KMS-11 (cell line): ENCODE measurements around the gene MUSTN1.

Source experiments
- H2AFZ ChIP-seq: fragments of 200-600 bp; sonication (generic); 2 replicates; pipeline ENCODE4 v1.6.1; 2016; ENCODE audit warnings: antibody characterized with exemption, mixed run types, low read depth
- H3K27ac ChIP-seq: fragments of 200-600 bp; sonication (generic); 2 replicates; pipeline ENCODE4 v1.6.1; 2016; ENCODE audit warnings: mild to moderate bottlenecking, mixed run types
- H3K27me3 ChIP-seq: fragments of 200-600 bp; sonication (generic); 2 replicates; pipeline ENCODE4 v1.6.1; 2017; ENCODE audit warnings: mild to moderate bottlenecking, low read depth, mixed run types, moderate library complexity; ENCODE audit not compliant: insufficient read depth
- H3K36me3 ChIP-seq: fragments of 200-600 bp; sonication (generic); 2 replicates; pipeline ENCODE4 v1.6.1; 2017; ENCODE audit warnings: mild to moderate bottlenecking, mixed run types; ENCODE audit not compliant: insufficient read depth
- H3K4me1 ChIP-seq: fragments of 200-600 bp; sonication (generic); 2 replicates; pipeline ENCODE4 v1.6.1; 2016; ENCODE audit warnings: mild to moderate bottlenecking, low read depth, mixed run types; ENCODE audit not compliant: poor library complexity, severe bottlenecking
- H3K4me2 ChIP-seq: fragments of 200-600 bp; sonication (generic); 2 replicates; pipeline ENCODE4 v1.7.0; 2016; ENCODE audit warnings: mild to moderate bottlenecking, mixed run types
- H3K4me3 ChIP-seq: fragments of 200-600 bp; sonication (generic); IDR thresholded peaks from 2 replicates; pipeline ENCODE4 v1.6.1; 2017; ENCODE audit warnings: low read depth, low read length, mixed read lengths; ENCODE audit not compliant: insufficient read depth
- H3K79me2 ChIP-seq: fragments of 200-600 bp; sonication (generic); 2 replicates; pipeline ENCODE4 v1.6.1; 2016; ENCODE audit warnings: low read depth, mixed run types; ENCODE audit not compliant: insufficient read depth
- H3K9ac ChIP-seq: fragments of 200-600 bp; sonication (generic); 2 replicates; pipeline ENCODE4 v1.6.1; 2016; ENCODE audit warnings: mild to moderate bottlenecking, mixed run types
- H4K20me1 ChIP-seq: fragments of 200-600 bp; sonication (generic); 2 replicates; pipeline ENCODE4 v1.6.1; 2016; ENCODE audit warnings: mild to moderate bottlenecking, mixed run types; ENCODE audit not compliant: insufficient read depth
- TF ChIP-seq, protein P1 (sequence below): fragments of 200-600 bp; sonication (generic); conservative IDR thresholded peaks from 2 replicates; pipeline ENCODE4 v1.6.1; 2017; ENCODE audit warnings: low read depth, mild to moderate bottlenecking, antibody characterized with exemption, low read length, moderate library complexity, mixed read lengths

The MUSTN1 gene

GRCh38 chr3:52839268-52839575 is 4.4 kb upstream of the MUSTN1 start:
- no peaks in the 10 kb centered on the region for H3K79me2 ChIP-seq
- H3K9ac ChIP-seq, result no peak overlapping the region
- TF ChIP-seq, protein P1, sequence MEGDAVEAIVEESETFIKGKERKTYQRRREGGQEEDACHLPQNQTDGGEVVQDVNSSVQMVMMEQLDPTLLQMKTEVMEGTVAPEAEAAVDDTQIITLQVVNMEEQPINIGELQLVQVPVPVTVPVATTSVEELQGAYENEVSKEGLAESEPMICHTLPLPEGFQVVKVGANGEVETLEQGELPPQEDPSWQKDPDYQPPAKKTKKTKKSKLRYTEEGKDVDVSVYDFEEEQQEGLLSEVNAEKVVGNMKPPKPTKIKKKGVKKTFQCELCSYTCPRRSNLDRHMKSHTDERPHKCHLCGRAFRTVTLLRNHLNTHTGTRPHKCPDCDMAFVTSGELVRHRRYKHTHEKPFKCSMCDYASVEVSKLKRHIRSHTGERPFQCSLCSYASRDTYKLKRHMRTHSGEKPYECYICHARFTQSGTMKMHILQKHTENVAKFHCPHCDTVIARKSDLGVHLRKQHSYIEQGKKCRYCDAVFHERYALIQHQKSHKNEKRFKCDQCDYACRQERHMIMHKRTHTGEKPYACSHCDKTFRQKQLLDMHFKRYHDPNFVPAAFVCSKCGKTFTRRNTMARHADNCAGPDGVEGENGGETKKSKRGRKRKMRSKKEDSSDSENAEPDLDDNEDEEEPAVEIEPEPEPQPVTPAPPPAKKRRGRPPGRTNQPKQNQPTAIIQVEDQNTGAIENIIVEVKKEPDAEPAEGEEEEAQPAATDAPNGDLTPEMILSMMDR, result no peak
- no peak overlapping the region for H2AFZ ChIP-seq
- no peaks in the 10 kb centered on the region for H3K4me1 ChIP-seq
- no peak overlapping the region for H3K4me2 ChIP-seq
- no peaks in the 10 kb centered on the region for H3K36me3 ChIP-seq
- H4K20me1 ChIP-seq, result no peaks in the 10 kb centered on the region
- H3K4me3 ChIP-seq, result no peak overlapping the region
- H3K27ac ChIP-seq, result no peak overlapping the region
- H3K27me3 ChIP-seq, result no peaks in the 10 kb centered on the region

DNA sequence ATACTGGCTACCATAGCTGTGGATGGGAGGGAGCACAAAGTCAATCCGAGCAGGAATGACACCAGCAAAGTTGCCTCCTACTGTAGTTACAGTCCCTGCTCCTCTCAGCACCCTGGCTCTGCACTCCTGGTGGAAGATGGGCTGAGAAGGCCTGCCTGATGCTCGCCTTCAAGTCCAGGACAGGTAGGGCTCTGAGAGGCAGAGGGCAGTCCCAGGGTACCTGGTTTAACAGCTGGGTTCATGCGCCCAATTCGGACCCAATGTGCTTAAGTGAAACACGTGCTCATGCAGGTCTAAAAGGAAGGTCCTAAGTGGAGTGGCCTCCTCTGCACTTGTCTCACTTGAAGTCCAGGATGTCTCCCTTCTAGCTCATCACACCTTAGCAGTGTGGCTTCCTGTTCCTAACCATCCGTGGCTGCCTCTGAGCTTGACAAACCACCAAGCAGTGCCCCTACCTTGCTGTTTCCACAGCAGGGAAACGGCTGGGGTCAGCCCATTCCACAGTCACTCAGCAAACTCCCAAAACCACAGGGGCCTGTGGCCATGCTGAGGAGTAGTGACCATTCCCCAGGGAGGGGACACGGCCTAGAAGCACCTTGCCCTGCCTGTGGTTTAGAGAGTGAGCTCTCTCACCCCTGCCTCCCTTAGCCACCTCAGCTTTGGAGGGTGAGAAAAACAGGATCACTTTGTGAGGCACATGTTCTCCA is 3.9 kb upstream of the MUSTN1 start:
- H4K20me1 ChIP-seq, result no peaks in the 10 kb centered on the region
- H3K27me3 ChIP-seq, result no peaks in the 10 kb centered on the region
- H2AFZ ChIP-seq, result no peak overlapping the region
- H3K27ac ChIP-seq, result no peak overlapping the region
- no peak overlapping the region for H3K4me2 ChIP-seq
- no peak overlapping the region for H3K9ac ChIP-seq
- no peak overlapping the region for H3K4me3 ChIP-seq
- no peaks in the 10 kb centered on the region for H3K4me1 ChIP-seq
- H3K79me2 ChIP-seq, result no peaks in the 10 kb centered on the region
- TF ChIP-seq, protein P1, result no peak
- H3K36me3 ChIP-seq, result no peaks in the 10 kb centered on the region

GRCh38 chr3:52836986-52837385 is 2.2 kb upstream of the MUSTN1 start:
- TF ChIP-seq, protein P1, result no peak
- Histone ChIP-seq H3K79me2 (no peaks in the 10 kb centered on the region), H4K20me1 (no peaks in the 10 kb centered on the region), H3K27ac (no peak overlapping the region), H3K9ac (no peak overlapping the region), H3K4me3 (no peak overlapping the region), H3K4me1 (no peaks in the 10 kb centered on the region), H2AFZ (no peak overlapping the region), H3K4me2 (no peak overlapping the region), H3K36me3 (no peaks in the 10 kb centered on the region), H3K27me3 (no peaks in the 10 kb centered on the region)

- no peaks in the 10 kb centered on the region for H3K79me2 ChIP-seq
- H3K27ac ChIP-seq, result no peak overlapping the region
- H4K20me1 ChIP-seq, result no peaks in the 10 kb centered on the region
- H3K9ac ChIP-seq, result no peak overlapping the region
- H3K4me3 ChIP-seq, result no peak overlapping the region
- TF ChIP-seq, protein P1, result no peak
- no peak overlapping the region for H2AFZ ChIP-seq
- H3K27me3 ChIP-seq, result no peaks in the 10 kb centered on the region
- H3K4me2 ChIP-seq, result no peak overlapping the region
- H3K36me3 ChIP-seq, result no peaks in the 10 kb centered on the region
- no peaks in the 10 kb centered on the region for H3K4me1 ChIP-seq
Observed at GRCh38 chr3:52836471-52836845, 1.6 kb upstream of the MUSTN1 start.
